Retina (tissue), 1 donor: ENCODE results near the gene ADAMTS14.

Source experiments
- DNase-seq: peaks from one replicate; pipeline ENCODE4 v3.0.0-alpha.2; 2016

ADAMTS14 gene

DNA sequence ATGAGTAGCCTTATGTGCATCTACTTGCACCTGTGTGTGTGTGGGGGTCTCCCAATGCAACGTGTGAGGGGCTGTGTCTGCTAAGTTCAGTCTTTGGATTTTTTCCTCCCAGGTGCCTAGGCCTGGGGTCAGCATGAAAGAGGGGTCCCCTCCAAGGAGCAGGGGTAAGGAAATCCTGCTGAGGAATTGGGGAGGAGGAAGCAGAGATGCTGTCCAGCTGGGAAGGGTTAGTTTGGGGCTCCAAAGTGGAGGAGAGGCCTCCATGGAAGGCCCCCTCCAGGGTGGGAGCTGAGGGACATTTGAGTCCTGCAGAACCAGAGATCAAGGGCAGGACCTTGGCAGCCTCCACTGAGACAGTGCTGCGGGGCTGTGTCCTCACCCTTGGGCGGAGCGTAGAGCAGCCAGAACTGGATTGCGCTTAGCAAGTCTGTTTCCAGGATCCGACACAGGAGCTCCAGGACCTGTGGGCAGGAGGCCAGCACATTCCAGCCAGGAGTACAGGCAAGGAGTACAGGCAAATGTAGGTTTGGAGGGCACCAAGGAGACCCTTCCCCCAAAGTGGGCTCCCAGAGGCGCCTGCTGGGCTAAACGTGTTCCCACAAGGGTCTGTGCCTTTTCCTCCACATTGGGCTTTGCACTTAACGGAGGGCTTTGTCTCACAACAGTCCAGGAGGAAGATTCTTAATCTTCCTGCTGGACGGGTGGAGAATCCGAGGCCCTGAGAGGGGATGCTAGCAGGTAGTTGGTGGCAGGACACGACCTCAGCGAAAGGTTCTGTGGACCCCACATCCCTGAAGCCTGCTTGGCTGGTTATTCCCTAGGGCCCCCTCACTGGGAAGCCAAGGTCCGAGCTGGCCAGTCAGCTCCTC lies 102.7 kb downstream of the ADAMTS14 start:
- DNase-seq = no peak

DNA sequence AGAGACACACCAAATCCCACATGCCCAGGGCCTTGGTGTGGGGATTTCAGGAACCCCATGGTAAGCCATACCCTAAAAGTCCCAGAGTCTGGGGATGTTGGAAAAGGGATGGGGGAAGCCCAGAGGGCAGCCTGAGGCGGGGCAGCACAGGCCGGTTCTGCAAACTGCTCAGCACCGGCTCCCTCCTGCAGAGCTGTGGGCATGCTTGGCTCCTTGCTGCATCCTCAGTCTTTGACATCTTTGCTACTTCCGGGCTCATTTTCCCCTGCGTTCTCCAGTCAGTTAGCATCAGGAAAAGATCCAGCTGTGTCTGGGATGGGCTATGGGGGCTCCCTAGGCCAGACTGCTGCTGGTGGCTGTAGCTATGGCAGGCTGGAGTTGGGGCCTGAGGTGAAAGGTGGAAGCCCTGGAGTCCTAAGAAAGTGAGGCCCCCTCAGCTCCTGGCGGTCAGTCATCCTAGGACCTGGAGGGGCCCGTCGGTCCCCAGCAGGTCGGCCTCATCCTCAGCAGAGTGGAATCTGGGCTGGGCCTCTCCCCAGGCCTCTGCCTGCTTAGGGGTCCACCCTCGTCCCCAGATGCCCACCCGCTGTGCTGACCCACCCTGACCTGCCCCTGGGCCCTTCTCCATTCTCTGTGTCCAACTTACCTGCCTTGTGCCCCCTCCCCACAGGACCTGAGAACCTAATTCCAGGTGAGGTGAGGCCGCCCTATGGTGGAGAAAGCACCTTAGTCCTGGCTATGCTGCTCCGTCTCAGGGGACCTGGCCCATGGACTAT lies 103.6 kb downstream of the ADAMTS14 start:
- DNase-seq = no peak

DNA sequence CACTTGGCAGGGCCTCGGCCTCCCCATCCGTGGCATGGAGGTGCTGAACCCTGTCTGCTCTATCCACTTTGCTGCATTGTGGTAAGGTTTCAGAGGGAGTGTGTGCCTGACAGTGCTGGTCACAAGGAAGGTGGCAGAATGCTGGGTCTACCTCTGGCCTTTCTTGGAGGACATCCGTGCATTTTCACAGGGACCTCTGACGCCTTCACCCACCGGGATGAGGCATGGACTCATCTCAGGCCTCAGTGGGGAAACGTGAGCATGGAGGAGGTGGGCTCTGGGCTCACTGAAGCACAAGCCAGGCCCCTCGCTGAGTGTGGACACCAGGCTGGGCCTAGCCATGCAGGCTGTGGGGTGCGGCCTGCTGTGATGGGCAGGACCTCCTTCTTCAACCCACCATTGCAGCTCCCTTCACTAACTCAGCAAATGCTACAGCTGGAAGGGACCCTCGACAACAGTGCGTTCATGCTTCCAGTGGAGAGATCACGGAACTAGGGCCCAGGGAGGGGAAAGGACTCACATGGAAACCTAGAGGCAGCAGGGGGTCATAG lies 104.2 kb downstream of the ADAMTS14 start:
- no peak for DNase-seq

DNA sequence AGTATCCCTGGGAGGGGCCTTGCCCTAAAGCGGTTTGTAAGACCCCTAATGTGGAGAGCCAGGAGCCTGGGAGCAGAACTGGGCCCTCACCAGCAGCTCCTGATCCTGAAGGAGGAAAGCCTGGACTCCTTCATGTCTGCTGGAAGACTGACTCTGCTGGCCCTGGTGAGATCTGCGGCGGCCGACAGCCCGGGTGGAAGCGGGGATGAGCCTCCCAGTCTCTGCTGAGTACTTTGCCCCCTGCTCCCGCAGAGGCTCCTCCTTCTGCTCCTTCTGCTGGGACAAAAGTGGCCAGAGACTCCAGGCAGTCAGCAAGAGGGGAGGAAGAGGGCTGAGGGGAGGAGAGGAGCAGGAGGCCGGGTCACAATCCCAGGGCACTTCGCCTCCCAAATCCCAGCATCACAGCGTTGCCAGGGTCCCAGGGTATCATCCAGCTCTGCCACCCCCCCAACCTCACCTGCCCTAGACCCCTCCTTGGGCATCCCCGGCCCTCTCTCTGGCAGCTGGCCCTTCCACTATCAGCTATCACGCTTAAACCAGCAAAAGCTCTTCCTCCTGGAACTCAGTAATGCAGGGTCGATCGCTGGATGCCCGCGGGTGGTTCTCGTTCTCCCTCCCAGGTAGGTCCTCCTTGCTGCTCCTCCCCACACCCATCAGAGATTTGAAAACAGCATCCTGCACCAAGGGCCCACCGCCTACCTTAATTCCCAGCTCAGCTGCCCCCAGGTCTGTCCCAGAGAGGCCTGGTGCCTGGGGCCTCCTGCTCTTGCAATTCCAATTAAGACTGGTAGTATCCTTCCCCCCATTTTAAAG lies 105.0 kb downstream of the ADAMTS14 start:
- DNase-seq = no peak

DNA sequence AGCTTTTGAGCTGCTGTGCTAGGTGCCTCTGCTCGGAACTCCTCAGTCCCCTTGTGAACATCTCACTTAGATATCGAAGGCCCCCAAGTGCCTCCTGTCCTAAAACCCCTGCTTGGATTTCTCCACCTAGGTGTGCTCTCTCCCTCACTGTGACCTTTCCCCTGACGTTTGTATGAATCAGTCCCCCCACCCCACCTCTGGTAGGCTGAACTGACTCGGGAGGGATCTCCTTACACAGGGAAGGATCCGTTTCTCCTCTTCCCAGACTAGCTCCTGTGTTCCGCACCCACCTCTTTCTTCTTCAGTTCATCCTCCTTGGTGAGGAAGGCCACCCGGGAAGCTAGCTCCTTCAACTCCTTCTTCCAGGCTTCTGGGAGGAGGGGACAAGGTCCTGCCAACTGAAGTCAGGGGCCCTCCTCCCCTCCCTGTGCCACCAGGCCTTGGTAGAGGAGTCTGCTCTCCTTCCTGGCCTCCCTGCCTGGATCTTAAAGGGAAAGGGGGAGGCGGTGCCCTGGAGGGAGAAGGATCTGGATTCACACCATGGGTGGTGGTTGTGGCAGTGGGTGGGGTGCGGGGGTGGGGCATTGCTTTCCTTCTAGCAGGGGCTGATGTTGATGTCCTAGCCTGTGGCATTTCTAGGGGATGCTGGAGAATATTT lies 106.1 kb downstream of the ADAMTS14 start:
- DNase-seq = no peak

DNA sequence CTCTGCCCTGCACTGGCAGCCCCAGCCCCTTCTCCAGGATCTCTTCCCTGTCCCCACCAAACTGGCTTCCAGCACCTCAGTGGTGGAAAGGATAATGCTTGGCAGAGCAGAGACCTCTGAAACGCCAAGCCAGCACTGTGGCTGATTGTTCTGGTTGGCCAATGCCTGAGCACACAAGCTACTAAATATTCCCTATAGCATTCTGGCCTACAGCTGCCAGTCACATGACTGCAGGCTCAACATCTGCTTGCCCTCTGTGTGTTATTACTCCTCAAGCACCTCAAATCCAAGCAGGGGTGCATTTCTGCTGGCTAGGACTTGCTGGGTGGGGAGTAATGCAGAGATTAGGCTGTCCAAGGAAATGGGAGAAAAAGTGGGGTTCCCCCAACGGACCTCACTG lies 106.8 kb downstream of the ADAMTS14 start:
- DNase-seq = no peak

DNA sequence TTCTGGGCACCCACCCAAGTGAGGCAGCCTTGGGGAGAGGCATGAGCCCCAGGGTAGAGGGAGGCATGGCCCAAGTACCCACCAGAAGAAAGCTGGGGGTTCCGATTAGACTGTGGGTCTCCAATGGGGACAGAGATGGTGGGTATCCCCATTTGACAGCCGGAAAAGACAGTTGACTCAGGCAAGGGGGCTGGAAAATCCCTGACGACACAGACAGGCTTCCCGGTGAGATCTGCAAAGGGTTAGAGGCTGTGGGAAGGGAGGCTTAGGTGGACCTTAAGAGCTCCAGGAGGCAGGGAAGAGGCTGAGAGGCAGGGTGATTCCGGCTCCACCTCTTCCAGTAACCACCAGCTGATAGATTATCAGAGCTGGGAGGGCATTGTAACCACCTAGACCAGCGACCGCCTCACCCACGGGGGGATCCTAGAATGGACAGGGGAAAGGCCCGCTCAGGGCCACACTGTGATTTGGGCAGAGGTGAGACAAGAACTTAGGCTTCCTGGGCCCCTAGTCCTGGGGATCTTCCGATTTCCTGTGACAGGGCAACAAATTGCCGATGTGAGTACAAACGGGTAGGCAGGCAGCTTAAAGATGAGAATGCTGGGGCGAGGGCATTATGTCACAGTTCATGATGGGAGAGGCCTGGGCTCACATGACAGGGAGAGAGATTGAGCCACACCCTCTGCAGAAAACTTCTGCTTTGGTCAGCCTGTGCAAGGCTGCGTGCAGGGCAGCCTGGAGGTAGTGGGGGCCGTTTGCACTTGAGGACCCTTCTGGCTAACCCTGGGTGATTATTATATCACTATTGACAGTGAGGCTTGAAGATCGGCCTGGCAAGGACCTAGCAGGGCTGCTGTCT lies 107.4 kb downstream of the ADAMTS14 start:
- DNase-seq = no peak

DNA sequence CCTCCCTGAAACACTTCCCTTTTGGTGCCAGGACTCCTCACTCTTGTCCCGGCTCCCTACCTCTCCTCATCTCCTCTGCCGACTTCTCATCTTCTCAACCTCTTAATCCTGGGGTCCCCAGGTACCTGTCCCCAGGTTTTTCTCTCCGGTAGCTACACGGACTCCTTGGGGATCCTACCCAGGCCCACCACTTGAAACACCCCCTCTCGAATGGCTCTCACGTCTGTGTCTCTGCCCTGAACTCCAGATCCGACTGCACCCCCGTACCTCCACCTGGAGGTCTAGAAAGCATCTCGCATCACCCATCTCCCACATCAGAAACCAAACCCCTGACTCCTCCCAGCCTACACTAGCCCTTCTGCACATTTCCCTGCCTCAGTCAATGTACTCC lies 108.1 kb downstream of the ADAMTS14 start:
- no peak for DNase-seq

DNA sequence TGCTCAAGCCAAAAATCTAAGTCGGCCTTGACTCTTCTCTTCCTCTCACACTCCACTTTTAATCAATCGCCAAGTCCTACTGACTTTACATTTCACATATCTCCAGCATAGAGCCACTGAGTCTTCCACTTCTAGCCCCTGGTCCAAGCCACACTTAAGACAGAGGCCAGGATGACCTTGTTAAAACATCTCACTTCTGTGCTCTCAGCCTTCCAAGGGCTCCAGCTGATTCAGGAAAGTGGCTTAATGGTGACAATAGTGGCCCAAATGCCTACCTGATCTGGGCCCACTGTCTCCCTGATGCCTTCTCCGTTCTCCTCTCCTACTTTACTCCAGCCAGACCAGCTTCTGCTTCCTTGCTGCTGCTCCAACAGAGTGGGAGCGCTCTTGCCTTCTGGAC lies 108.5 kb downstream of the ADAMTS14 start:
- DNase-seq = no peak

DNA sequence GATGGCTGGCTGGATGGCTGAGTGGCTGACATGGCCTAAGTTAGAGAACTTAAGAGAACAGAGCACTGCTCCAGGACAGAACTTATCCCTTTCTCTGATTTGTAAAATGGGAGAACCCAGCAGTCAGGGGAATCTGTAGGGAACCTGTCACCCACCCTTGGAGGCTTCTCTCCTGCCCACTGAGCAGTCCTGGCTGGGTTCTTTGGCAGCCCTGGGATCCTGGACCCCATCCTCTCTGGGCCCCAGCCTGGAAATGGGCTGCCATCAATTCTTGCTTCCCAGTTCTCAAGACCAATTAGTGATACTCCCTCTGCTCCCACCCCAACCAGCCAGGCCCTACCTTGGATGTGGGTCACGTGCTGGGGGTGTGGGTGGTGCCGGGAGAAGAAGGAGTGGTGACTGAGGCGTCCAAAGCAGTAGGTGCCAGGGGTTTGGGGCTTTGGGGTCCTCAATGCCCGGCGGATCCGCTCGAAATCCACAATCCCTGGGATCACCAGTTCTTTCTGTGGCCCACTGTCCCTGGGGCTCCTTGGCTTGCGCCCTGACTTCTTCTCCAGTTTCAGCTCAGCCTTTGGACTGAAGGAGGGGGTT lies 109.2 kb downstream of the ADAMTS14 start:
- DNase-seq = no peak

DNA sequence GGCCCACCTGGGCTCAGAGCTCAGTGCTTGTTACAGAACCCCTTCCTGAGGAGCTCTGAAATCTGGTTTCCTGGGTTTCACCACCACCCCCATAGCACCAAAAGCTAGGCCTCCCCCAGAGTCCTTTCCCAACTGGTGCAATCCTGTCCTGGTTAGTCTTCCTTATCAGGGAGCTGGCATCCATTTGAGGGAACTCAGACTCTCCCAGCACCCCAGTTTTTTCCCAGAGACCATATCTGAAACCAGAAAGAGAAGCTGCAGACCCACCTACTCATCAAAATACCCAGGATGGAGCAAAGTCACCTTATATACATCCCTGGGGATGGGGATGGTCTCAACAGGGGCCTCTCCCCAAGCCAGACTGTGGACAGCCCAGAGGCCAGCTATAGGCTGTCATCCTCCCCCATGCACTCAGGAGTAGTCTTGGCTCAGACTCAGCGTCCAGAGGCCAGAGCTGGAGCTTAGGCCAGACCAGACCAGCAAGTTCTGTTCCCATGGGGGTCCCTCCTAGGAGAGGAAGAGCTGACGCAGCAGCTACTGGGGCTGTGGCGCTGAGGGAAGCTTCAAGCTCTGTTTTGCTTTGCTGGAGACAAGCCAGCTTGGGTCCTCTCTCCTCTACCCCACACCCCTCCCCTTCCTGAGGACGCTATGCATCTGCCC lies 109.9 kb downstream of the ADAMTS14 start:
- no peak for DNase-seq

DNA sequence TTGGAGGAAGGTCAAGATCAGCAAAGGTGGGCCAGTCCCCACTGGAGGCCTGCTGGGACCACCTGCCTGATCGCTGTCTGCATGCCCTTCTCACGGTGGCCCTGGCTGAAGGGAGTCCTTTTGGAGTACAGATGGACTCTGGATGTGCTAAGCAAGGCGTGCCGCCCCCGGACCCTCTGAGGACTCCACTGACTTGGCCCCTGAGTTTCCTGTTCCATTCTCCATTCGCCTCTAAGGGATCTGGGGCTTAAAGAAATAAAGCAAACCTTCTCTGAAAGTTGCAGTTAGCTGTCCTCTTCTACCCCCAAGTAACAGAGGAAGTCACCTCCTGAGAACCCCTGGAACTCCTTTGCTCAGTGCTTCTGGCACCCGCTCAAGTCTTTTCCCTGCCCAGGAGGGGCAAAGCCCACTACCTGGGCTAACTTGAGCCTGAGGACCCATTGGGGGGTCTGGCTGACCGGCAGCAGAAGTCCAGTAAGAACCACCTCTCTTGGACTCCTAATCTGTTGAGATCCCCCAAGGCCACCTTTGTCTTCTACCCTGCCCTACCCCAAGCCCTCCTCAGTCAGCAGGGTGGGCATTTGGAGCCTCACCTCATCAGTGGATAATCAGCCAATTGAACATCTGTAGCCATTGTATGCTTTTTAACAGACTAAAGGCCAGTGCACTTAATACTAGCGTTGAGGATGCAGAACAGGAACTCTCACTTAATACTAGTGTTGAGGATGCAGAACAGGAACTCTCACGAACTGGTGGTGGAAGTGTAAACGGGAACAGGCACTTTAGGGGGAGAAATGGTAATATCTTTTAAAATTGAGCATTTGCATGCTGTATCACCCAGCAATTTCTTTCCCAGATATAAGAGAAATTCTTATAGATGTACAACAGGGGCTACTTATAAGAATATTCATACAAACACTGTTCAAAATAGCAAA lies 110.7 kb downstream of the ADAMTS14 start:
- DNase-seq = no peak

DNA sequence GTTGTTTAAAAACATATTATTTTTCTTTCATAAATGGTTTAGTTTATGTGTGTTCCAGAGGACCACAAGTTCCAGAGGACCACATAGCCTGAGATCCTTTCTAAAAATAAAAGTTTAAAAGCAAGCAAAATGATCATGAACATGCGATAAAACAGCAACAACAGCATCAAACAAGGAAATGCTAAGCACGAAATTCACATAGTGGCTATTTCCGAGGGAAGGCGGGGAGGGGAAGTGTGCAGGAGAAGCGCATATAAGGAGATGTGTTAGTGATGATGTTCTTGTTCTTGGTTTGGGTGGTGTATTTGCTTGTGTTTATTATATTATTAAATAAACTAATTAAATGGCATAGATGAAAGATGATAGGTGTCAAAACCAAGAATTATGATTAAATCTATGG lies 111.7 kb downstream of the ADAMTS14 start:
- DNase-seq = no peak

DNA sequence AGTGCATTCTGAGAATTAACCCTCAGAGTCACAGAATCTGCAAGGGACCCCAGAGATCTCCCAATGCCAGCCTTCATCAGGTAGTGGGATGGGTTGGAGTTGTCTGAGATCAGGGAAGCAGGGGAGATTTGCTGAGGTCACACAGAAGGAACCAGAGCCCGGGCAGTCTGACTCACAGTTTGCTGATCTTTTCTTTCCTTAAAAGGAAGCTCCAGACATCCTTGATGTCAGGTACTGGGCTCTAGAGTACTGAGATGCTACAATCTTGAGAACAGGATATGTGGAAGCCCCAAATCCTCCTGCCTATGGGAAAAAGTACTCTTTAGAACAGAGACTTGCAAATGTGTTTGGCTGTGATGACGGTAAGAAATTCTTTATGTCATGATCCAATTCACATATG lies 112.2 kb downstream of the ADAMTS14 start:
- no peak for DNase-seq

DNA sequence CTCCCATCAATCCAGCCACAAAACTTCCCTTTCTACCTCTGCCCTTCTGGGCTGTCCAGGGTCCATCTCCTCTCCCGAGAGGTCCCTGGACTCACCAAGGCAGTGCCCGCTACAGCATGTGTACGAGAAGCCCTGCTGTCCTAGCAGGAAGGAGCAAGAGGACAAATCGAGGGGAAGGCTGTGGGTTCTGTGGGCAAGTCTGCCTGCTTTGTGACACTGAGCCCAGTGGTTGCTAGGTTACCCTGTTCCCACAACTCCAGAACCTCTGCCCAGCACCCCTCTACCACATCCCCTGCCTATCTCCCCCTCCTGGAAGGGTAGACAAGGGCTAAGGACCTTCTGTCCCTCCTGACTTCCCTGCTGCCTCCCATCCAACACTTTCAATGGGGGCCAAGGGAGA lies 112.9 kb downstream of the ADAMTS14 start, which contains the start of gene TBATA:
Gene TBATA, minus strand, starts transcription at position 188 of the 400 bp plus-strand sequence. CDS start 1,998 bp downstream, outside the sequence.
- no peak for DNase-seq

DNA sequence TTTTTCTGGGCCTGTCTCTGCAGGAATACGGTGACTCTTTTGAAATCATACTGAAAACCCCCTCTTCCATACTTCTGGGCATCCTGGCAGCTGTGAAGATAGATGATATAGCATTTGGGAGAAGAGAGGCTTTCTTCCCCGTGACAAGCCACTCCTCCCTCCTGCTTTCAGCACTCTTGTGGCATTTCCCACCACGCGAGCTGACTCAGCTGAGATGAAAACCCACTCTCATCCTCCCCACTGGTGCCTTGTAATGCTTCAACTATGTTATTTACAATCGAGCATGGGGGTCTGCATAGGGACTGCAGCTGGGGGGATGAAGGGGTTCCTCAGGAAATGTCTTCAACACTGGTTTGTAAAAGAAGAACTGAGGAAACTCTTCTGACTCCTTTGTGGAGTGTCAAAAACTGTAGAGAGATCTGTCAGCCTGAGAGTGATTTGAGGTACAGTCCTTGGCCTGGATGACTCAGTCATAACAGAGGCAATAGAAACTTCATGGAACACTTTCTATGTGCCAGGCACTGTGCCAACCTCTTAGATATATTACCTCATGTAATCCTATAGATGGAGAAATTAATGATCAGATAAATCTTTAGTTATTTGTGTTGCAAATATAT lies 114.6 kb downstream of the ADAMTS14 start:
- no peak for DNase-seq

DNA sequence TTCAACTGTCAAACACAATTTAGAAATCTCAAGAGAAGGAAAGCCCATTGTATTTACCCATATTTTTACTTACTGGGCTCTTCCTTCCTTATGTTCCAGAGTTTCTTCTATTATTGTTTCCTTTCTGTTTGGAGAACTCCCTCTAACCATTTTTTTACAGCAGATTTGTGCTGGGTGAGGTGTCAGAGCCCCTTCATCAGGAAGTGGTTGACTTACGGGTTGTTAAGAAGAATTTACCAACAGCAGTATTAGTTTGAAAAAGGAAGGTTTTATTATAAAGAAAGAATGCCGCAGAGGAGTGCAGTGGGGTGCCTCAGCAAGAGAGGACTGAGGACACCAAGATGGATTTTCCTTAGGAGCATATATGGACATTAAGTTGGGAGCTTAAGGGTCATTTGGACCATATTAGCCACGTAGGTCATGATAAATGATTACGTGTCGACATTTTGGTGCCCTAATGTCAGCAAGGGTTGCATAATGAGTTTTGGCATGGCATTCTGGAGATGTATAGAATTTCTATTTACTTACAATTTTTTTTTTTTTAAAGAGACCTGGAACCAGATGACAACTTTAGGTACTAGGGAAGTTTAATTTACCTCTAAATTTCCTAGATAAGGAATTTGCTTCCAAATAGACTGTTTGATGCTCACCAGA lies 119.2 kb downstream of the ADAMTS14 start:
- no peak for DNase-seq

DNA sequence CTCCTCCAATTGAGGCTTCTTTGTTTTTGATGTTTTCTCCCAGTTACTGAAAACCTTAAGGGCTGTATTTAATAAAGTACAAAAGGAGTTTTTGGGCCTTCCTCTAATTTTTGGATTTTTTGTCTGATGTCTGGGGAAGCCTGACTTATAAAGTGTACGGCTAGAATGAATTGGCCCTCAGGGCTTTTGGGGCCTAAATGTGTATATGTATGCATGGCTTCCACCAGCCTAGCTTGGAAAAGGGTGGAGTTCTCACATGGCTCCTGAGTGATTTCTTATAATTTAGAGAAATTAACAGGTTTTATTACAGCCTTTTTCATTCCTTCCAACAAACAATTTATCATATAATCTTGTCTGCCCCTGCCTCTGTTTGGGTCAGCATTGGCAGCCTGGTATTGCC lies 123.3 kb downstream of the ADAMTS14 start:
- DNase-seq = no peak
